Loucy (cell line): ENCODE results near the gene CLEC14A.

Experiments
- H2AFZ ChIP-seq: fragments of 200-600 bp; sonication (generic); 2 replicates; pipeline ENCODE4 v1.6.0; 2016; ENCODE audit warnings: antibody characterized with exemption, mild to moderate bottlenecking, low read length, moderate library complexity
- H3F3A ChIP-seq: fragments of 200-600 bp; 2 replicates; pipeline ENCODE4 v1.6.0; 2016; ENCODE audit warnings: antibody characterized with exemption, low read depth, mild to moderate bottlenecking
- H3K27me3 ChIP-seq: fragments of 200-600 bp; sonication (generic); 2 replicates; pipeline ENCODE4 v1.6.1; 2014; ENCODE audit warnings: low read length, mild to moderate bottlenecking; ENCODE audit not compliant: insufficient read depth, poor library complexity, severe bottlenecking
- H3K36me3 ChIP-seq: fragments of 200-600 bp; sonication (generic); 2 replicates; pipeline ENCODE4 v1.6.1; 2016; ENCODE audit warnings: low read length; ENCODE audit not compliant: insufficient read depth
- H3K4me1 ChIP-seq: fragments of 200-600 bp; sonication (generic); 2 replicates; pipeline ENCODE4 v1.5.1; 2014; ENCODE audit warnings: low read length, mild to moderate bottlenecking; ENCODE audit not compliant: insufficient read depth, poor library complexity, severe bottlenecking
- H3K4me2 ChIP-seq: fragments of 200-600 bp; sonication (generic); 2 replicates; pipeline ENCODE4 v1.6.0; 2014; ENCODE audit warnings: antibody characterized with exemption, low read length, low read depth, mild to moderate bottlenecking; ENCODE audit not compliant: poor library complexity, severe bottlenecking
- H3K4me3 ChIP-seq: fragments of 200-600 bp; sonication (generic); 2 replicates; pipeline ENCODE4 v1.5.1; 2014; ENCODE audit warnings: low read length, mild to moderate bottlenecking, mixed read lengths; ENCODE audit not compliant: poor library complexity, severe bottlenecking
- H3K79me2 ChIP-seq: fragments of 200-600 bp; sonication (generic); 2 replicates; pipeline ENCODE4 v1.6.1; 2014; ENCODE audit warnings: low read length; ENCODE audit not compliant: insufficient read depth
- H3K9ac ChIP-seq: fragments of 200-600 bp; sonication (generic); 2 replicates; pipeline ENCODE4 v1.6.0; 2014; ENCODE audit warnings: mild to moderate bottlenecking, low read depth, low read length, moderate library complexity; ENCODE audit not compliant: poor library complexity, severe bottlenecking
- H3K9me2 ChIP-seq: fragments of 200-600 bp; sonication (generic); replicated peaks from 2 replicates; pipeline ENCODE4 v1.6.1; 2016; ENCODE audit warnings: low read depth, low read length, mixed read lengths
- H3K9me3 ChIP-seq: fragments of 200-600 bp; sonication (generic); 2 replicates; pipeline ENCODE4 v1.6.1; 2014; ENCODE audit warnings: mild to moderate bottlenecking, antibody characterized with exemption, low read length, low read depth; ENCODE audit not compliant: insufficient read depth
- H4K20me1 ChIP-seq: fragments of 200-600 bp; sonication (generic); 2 replicates; pipeline ENCODE4 v1.6.0; 2014; ENCODE audit warnings: antibody characterized with exemption, low read length, mild to moderate bottlenecking; ENCODE audit not compliant: insufficient read depth, poor library complexity, severe bottlenecking
- EZH2phosphoT487 ChIP-seq: fragments of 200-600 bp; IDR thresholded peaks from 2 replicates; pipeline ENCODE4 v1.6.1; 2018; ENCODE audit warnings: antibody characterized with exemption, mild to moderate bottlenecking, moderate library complexity, borderline replicate concordance
- TF ChIP-seq, protein P1 (sequence below): fragments of 200-600 bp; sonication (generic); conservative IDR thresholded peaks from 2 replicates; pipeline ENCODE4 v1.5.1; 2014; ENCODE audit warnings: mild to moderate bottlenecking, antibody characterized with exemption, low read length

CLEC14A gene

DNA sequence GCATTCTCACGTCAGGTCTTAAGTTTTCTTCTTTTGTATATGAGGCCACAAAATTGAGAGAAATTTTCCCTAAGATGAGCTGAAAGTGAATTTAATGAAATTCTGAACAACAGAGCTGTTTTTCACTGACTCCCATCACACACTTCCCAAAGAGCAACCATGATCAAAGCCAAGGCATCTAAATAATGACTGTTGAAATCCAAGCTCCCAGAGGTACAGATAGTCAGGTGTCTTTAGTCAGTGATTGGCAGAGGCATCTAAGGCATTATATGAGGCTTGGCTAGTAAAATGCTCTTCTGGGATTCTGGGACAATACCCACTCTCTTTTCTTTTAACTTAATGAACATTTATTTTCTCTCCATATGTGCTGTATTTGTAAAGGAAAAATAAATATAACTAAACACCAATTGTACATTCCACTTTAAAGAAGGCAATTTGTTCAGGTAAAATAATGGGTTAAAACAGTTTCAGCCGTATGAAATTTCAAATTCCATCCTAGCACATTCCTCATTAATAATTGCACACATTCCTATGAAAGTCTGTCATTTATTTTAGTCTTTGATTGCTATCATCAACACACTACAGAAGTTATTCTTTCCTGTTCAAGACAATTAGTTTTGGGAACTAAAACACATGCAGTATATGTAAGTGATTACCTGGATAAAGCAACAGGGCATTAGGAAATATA, 49.1 kb downstream of the CLEC14A start:
- Histone ChIP-seq H3K4me3 (no peak overlapping the region), H3K9me3 (peaks cover 7% of the 10 kb centered on the region; the same call in 1 of the 2 replicates), H3K9ac (no peak overlapping the region), H3K36me3 (no peaks in the 10 kb centered on the region), H3K4me2 (no peak overlapping the region), H3K4me1 (no peaks in the 10 kb centered on the region), H3K9me2 (no peaks in the 10 kb centered on the region), H2AFZ (no peak overlapping the region), H3F3A (no peaks in the 10 kb centered on the region), H4K20me1 (no peaks in the 10 kb centered on the region), H3K79me2 (no peaks in the 10 kb centered on the region), H3K27me3 (no peaks in the 10 kb centered on the region)
- TF ChIP-seq, protein P1, sequence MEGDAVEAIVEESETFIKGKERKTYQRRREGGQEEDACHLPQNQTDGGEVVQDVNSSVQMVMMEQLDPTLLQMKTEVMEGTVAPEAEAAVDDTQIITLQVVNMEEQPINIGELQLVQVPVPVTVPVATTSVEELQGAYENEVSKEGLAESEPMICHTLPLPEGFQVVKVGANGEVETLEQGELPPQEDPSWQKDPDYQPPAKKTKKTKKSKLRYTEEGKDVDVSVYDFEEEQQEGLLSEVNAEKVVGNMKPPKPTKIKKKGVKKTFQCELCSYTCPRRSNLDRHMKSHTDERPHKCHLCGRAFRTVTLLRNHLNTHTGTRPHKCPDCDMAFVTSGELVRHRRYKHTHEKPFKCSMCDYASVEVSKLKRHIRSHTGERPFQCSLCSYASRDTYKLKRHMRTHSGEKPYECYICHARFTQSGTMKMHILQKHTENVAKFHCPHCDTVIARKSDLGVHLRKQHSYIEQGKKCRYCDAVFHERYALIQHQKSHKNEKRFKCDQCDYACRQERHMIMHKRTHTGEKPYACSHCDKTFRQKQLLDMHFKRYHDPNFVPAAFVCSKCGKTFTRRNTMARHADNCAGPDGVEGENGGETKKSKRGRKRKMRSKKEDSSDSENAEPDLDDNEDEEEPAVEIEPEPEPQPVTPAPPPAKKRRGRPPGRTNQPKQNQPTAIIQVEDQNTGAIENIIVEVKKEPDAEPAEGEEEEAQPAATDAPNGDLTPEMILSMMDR, result no peak
- TF ChIP-seq EZH2phosphoT487, result no peak

DNA sequence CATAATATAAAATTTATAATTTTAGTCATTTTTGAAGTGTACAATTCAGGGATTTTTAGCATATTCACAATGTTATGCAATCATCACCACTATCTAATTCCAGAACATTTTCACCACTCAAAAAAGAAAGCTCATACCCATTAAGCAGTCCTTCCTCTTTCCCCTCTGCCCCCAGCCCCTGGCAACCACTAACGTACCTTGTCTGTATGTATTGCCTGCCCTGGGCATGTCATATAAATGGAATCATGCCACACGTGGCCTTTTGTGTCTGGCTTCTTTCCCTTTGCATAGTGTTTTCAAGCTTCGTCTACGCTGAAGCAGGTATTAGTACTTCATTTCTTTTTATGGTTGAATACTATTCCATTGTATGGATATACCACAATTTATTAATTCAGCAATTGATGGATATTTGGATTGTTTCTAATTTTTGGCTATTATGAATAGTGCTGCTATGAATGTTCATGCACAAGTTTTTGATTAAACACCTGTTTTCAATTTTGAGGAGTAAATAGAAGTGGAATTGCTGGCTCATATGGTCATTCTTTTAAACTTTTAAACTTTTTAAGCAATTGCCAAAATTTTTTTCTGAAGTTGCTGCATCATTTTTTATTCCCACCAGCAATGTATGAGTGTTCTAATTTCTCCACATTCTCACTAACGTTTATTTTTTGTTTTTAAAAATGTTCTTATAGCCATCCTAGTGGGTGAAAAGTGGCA, 49.8 kb downstream of the CLEC14A start:
- Histone ChIP-seq H2AFZ (no peak overlapping the region), H3K4me1 (no peaks in the 10 kb centered on the region), H3K36me3 (no peaks in the 10 kb centered on the region), H4K20me1 (no peaks in the 10 kb centered on the region), H3K9ac (no peak overlapping the region), H3K27me3 (no peaks in the 10 kb centered on the region), H3K9me3 (peaks cover 7% of the 10 kb centered on the region; the same call in 1 of the 2 replicates), H3F3A (no peaks in the 10 kb centered on the region), H3K4me2 (no peak overlapping the region), H3K79me2 (no peaks in the 10 kb centered on the region), H3K4me3 (no peak overlapping the region), H3K9me2 (no peaks in the 10 kb centered on the region)
- TF ChIP-seq, protein P1, result no peak
- no peak for TF ChIP-seq EZH2phosphoT487

DNA sequence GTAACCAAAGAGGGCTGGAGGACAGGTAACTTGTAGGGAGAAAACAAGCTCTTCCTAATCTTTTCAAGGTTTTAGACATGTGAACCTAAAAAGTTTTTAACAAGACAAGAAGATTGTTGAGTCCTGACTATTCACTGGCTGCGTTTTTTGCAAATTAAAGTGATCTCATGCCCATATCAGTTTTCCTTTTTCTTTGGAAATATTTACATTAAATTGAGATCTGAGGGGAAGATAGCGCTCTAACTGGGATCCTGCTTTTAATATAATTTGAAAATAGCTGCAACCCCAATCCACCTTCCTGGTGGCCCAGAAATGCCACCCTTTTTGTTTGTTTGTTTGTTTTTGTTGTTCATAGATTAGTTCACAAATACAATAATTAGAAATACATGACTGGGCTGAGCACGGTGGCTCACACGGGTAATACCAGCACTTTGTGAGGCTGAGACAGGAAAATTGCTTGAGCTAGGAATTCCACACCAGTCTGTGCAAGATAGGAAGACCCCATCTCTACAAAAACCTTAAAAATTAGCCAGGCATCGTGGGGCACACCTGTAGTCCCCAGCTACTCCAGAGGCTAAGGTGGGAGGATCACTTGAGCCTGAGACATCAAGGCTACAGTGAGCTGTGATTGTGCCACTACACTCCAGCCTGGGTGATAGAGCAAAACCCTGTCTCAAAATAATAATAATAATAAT, 50.6 kb downstream of the CLEC14A start:
- no peaks in the 10 kb centered on the region for H3K9me2 ChIP-seq
- H3K4me3 ChIP-seq, result no peak overlapping the region
- no peak overlapping the region for H3K4me2 ChIP-seq
- no peaks in the 10 kb centered on the region for H3K79me2 ChIP-seq
- H3K9ac ChIP-seq, result no peak overlapping the region
- peaks cover 7% of the 10 kb centered on the region; the same call in 1 of the 2 replicates for H3K9me3 ChIP-seq
- no peaks in the 10 kb centered on the region for H3K27me3 ChIP-seq
- no peaks in the 10 kb centered on the region for H3K4me1 ChIP-seq
- TF ChIP-seq EZH2phosphoT487, result no peak
- TF ChIP-seq, protein P1, result no peak
- H3K36me3 ChIP-seq, result no peaks in the 10 kb centered on the region
- H4K20me1 ChIP-seq, result no peaks in the 10 kb centered on the region
- no peak overlapping the region for H2AFZ ChIP-seq
- no peaks in the 10 kb centered on the region for H3F3A ChIP-seq
